GM21825 (cell line): ENCODE results near the gene FOXD2.

Experiments used
- ATAC-seq: cut with Tn5 transposase; IDR thresholded peaks from one replicate; pipeline ENCODE4 v1.9.1; 2021; ENCODE audit warnings: mild to moderate bottlenecking, moderate library complexity; ENCODE audit not compliant: unreplicated experiment

FOXD2 gene

GRCh38 chr1:47459253-47459788 lies 21.5 kb downstream of the FOXD2 start:
- no peak for ATAC-seq

- no peak for ATAC-seq
Observed at GRCh38 chr1:47460040-47460439, 22.2 kb downstream of the FOXD2 start.

- ATAC-seq: no peak
Observed at GRCh38 chr1:47460456-47460855, 22.6 kb downstream of the FOXD2 start.

- ATAC-seq: no peak
Observed at GRCh38 chr1:47465605-47466004, 27.8 kb downstream of the FOXD2 start.

- ATAC-seq: no peak
Observed at GRCh38 chr1:47468709-47469389, 31.0 kb downstream of the FOXD2 start.

GRCh38 chr1:47469390-47469759 lies 31.5 kb downstream of the FOXD2 start:
- no peak for ATAC-seq

GRCh38 chr1:47469910-47470309 lies 32.1 kb downstream of the FOXD2 start:
- no peak for ATAC-seq

- no peak for ATAC-seq
Observed at GRCh38 chr1:47471163-47471562, 33.3 kb downstream of the FOXD2 start.

GRCh38 chr1:47474278-47475193 lies 36.7 kb downstream of the FOXD2 start:
- no peak for ATAC-seq

- ATAC-seq: no peak
Observed at GRCh38 chr1:47477595-47478080, 39.8 kb downstream of the FOXD2 start.

GRCh38 chr1:47478090-47478489 lies 40.2 kb downstream of the FOXD2 start:
- no peak for ATAC-seq

GRCh38 chr1:47479664-47480063 lies 41.8 kb downstream of the FOXD2 start:
- ATAC-seq: no peak

- ATAC-seq: no peak
Observed at GRCh38 chr1:47481936-47482335, 44.1 kb downstream of the FOXD2 start.

GRCh38 chr1:47482786-47483185 lies 44.9 kb downstream of the FOXD2 start:
- no peak for ATAC-seq

GRCh38 chr1:47483651-47484050 lies 45.8 kb downstream of the FOXD2 start:
- no peak for ATAC-seq

- ATAC-seq: no peak
Observed at GRCh38 chr1:47485817-47486216, 48.0 kb downstream of the FOXD2 start.

GRCh38 chr1:47487332-47487731 lies 49.5 kb downstream of the FOXD2 start:
- no peak for ATAC-seq

GRCh38 chr1:47487850-47488450 lies 50.1 kb downstream of the FOXD2 start:
- no peak for ATAC-seq
